Adrenal gland (tissue), 12 donors: ENCODE data around the gene ITM2C. TPM values are rescaled to one million over a fixed set of nuclear protein-coding genes. Genes with fewer than 3 reads are reported as not detected.
A peak's percentile ranks its signal among the peaks of the same experiment; 100 is the strongest.

Experiments
- DNase-seq, 7 donors: peaks; one replicate each; pipeline ENCODE4 v3.0.0-alpha.2; 2019 to 2020
- H3K27ac ChIP-seq, 5 donors: fragments of 200-600 bp; sonication (generic) in 4 of 5; 1 replicate in 3 of 5; 2 replicates in 2 of 5; pipeline versions ENCODE4 v1.5.1 to v1.8.0; 2016 to 2020; ENCODE audit warnings: mild to moderate bottlenecking in 1 of 5
- H3K27me3 ChIP-seq: fragments of 200-600 bp; 2 replicates; pipeline ENCODE4 v1.8.0; 2021
- H3K36me3 ChIP-seq, 2 donors: fragments of 200-600 bp; replicated peaks in 1 of 2; 1 replicate in 1 of 2; 2 replicates in 1 of 2; pipeline versions ENCODE4 v1.5.1 to v1.8.0; 2018 to 2022
- H3K4me1 ChIP-seq, 2 donors: fragments of 200-600 bp; replicated peaks in 1 of 2; 1 replicate in 1 of 2; 2 replicates in 1 of 2; pipeline versions ENCODE4 v1.5.1 to v1.8.0; 2018 to 2021
- H3K4me3 ChIP-seq, 4 donors: fragments of 200-600 bp; sonication (generic) in 3 of 4; one replicate each; pipeline ENCODE4 v1.5.1; 2016 to 2018
- H3K9me3 ChIP-seq, 3 donors: fragments of 200-600 bp; sonication (generic) in 1 of 3; replicated peaks in 1 of 3; 1 replicate in 2 of 3; 2 replicates in 1 of 3; pipeline versions ENCODE4 v1.5.1 to v1.8.0; 2016 to 2021
- CTCF ChIP-seq, 6 experiments: fragments of 450-650 bp in 4 of 6; fragments of 200-600 bp in 2 of 6; sonication (generic) in 1 of 6; IDR thresholded peaks; 1 replicate in 5 of 6; 2 replicates in 1 of 6; pipeline versions ENCODE4 v1.5.1 to v1.8.0; 2016 to 2021; ENCODE audit warnings: antibody characterized with exemption in 6 of 6, mild to moderate bottlenecking in 2 of 6, moderate library complexity in 1 of 6
- POLR2A ChIP-seq, 2 donors: fragments of 450-650 bp; IDR thresholded peaks; one replicate each; pipeline ENCODE4 v1.6.1; 2017; ENCODE audit warnings: antibody characterized with exemption in 2 of 2, mild to moderate bottlenecking in 2 of 2, moderate library complexity in 1 of 2
- WGBS, 4 donors: extraction: QIAGEN DNeasy Blood & Tissue Kit in 2 of 4; methylation state at CpG; one replicate each; pipeline versions ENCODE4 v1.1.5 to v1.1.7; 2013 to 2017; 5-methylcytosine and 5-hydroxymethylcytosine counted together
- intact Hi-C, 2 donors: fragments of 100-400 bp; cut with DNase I; formaldehyde crosslinking; loops; one replicate each; pipeline versions ENCODE4 v1.14.1 to v1.15.0; 2022 to 2023
- polyA plus RNA-seq, 3 donors: library from polyadenylated mRNA; stranded (reverse); fragments of 200-250 nt in 2 of 3; fragments of 350-450 nt in 1 of 3; fragmentation: Illumina TruSeq in 1 of 3; extraction: RNeasy Lipid Tissue Mini Kit (QIAGEN cat#74804) in 1 of 3; gene quantifications; one replicate each; pipeline ENCODE4 v1.2.3, GENCODE V29; 2013 to 2014
- total RNA-seq, 9 donors: library from RNA; depleted of rRNA in 4 of 9; stranded (reverse); fragments of >200 nt in 4 of 9; fragments of 120-200 nt in 1 of 9; fragmentation: NEBNext Ultra II Directional in 1 of 9; extraction: Animal tissue kit (Norgen Biotek cat#: 25700) in 1 of 9; gene quantifications; one replicate each; pipeline versions ENCODE4 v1.1.0 to v1.2.4, GENCODE V29; 2013 to 2023
- donor health status: healthy with polysubstance abuse.
- donor health status: Bipolar disorder and iron deficiency.
- donor health status: DM: yes; HTN: yes; CAD: no.
- donor health status: DM: no; HTN: no; CAD: no.
- donor health status: DM: no; HTN: no; CAD: no.
- donor health status: DM: yes; HTN: yes; CAD: no.

The ITM2C gene
- total and polyA plus RNA-seq, 12 donors = 16.8 to 131 (median 35.6) TPM

GRCh38 chr2:230899786-230900185 is 35.0 kb downstream of the ITM2C start:
- DNase-seq = peak in 2 of 7 donors; percentile 1 to 30
- no peak overlapping the region for H3K4me3 ChIP-seq
- no peak for TF ChIP-seq CTCF (IDR thresholded peaks at IDR 0.05)
- no peak for TF ChIP-seq POLR2A (IDR thresholded peaks at IDR 0.05)
- H3K9me3 ChIP-seq = no peaks in the 10 kb centered on the region
- no peaks in the 10 kb centered on the region for H3K27me3 ChIP-seq
- intact Hi-C loops = loop anchor here (5.0 to 10.0 kb wide), 2 partner anchors 85 to 88 kb away; no protein-coding TSS in a partner anchor
- no peaks in the 10 kb centered on the region for H3K4me1 ChIP-seq
- 78 to 91% (median 86%) methylated on average over 4 of the region's 4 CpGs for WGBS, 4 donors
- H3K36me3 ChIP-seq = no peaks in the 10 kb centered on the region
- H3K27ac ChIP-seq = no peak overlapping the region

- Histone ChIP-seq H3K4me1 (no peaks in the 10 kb centered on the region), H3K36me3 (no peaks in the 10 kb centered on the region), H3K4me3 (no peak overlapping the region), H3K9me3 (no peaks in the 10 kb centered on the region), H3K27me3 (no peaks in the 10 kb centered on the region), H3K27ac (no peak overlapping the region)
- peak in 2 of 7 donors; percentile 7 to 35 for DNase-seq
- WGBS, 4 donors = 57 to 74% (median 61%) methylated on average over 8 to 10 of the region's 10 CpGs
- TF ChIP-seq POLR2A (IDR thresholded peaks at IDR 0.05) (no peak), CTCF (IDR thresholded peaks at IDR 0.05) (no peak)
- intact Hi-C loops = loop anchor here (5.0 to 10.0 kb wide), 2 partner anchors 84 to 87 kb away; no protein-coding TSS in a partner anchor
Measured at GRCh38 chr2:230900336-230900995, 35.7 kb downstream of the ITM2C start.

GRCh38 chr2:230901006-230901405 is 36.3 kb downstream of the ITM2C start:
- TF ChIP-seq POLR2A (IDR thresholded peaks at IDR 0.05) (no peak), CTCF (IDR thresholded peaks at IDR 0.05) (no peak)
- Histone ChIP-seq H3K9me3 (no peaks in the 10 kb centered on the region), H3K27ac (no peak overlapping the region), H3K4me1 (no peaks in the 10 kb centered on the region), H3K4me3 (no peak overlapping the region), H3K27me3 (no peaks in the 10 kb centered on the region), H3K36me3 (no peaks in the 10 kb centered on the region)
- DNase-seq = peak in 1 of 7 donors; percentile 13
- intact Hi-C loops = loop anchor here (5.0 to 10.0 kb wide), 2 partner anchors 84 to 86 kb away; no protein-coding TSS in a partner anchor
- 64 to 82% (median 73%) methylated on average over 5 of the region's 5 CpGs for WGBS, 4 donors

GRCh38 chr2:230902180-230902899 is 37.6 kb downstream of the ITM2C start:
- H3K9me3 ChIP-seq = no peaks in the 10 kb centered on the region
- no peak overlapping the region for H3K27ac ChIP-seq
- peak; percentile 15 to 54 (median 40) for DNase-seq
- no peaks in the 10 kb centered on the region for H3K4me1 ChIP-seq
- no peak for TF ChIP-seq POLR2A (IDR thresholded peaks at IDR 0.05)
- peak; percentile 26 to 58 (median 52) for TF ChIP-seq CTCF (IDR thresholded peaks at IDR 0.05)
- no peaks in the 10 kb centered on the region for H3K27me3 ChIP-seq
- intact Hi-C loops = loop anchor here (5.0 to 10.0 kb wide), 2 partner anchors 82 to 85 kb away; no protein-coding TSS in a partner anchor
- no peaks in the 10 kb centered on the region for H3K36me3 ChIP-seq
- WGBS, 4 donors = 37 to 60% (median 51%) methylated on average over 7 to 8 of the region's 8 CpGs
- no peak overlapping the region for H3K4me3 ChIP-seq
